Memory B cell (primary cell): Measurements from ENCODE around the gene SLC22A2.

Experiments
- ATAC-seq: fragments of 150-1000 bp; cut with Tn5 transposase; 2 replicates; pipeline ENCODE4 v1.10.0; 2021; ENCODE audit warnings: low read depth, mild to moderate bottlenecking, moderate library complexity
- DNase-seq, 2 donors: peaks; one replicate each; pipeline ENCODE4 v3.0.0; 2022; ENCODE audit warnings: low spot score in 2 of 2
- H3K27ac Mint-ChIP-seq: one replicate; pipeline ENCODE4 v1.8.0; 2022; ENCODE audit warnings: mild to moderate bottlenecking, moderate library complexity, mixed read lengths
- H3K27me3 Mint-ChIP-seq: one replicate; pipeline ENCODE4 v1.8.0; 2022; ENCODE audit warnings: mixed read lengths
- H3K36me3 Mint-ChIP-seq: one replicate; pipeline ENCODE4 v1.8.0; 2022; ENCODE audit warnings: mild to moderate bottlenecking, mixed read lengths
- H3K4me1 Mint-ChIP-seq: one replicate; pipeline ENCODE4 v1.8.0; 2022; ENCODE audit warnings: mixed read lengths
- H3K4me3 Mint-ChIP-seq: one replicate; pipeline ENCODE4 v1.8.0; 2022; ENCODE audit warnings: mild to moderate bottlenecking, moderate library complexity, mixed read lengths
- H3K9me3 Mint-ChIP-seq: one replicate; pipeline ENCODE4 v1.8.0; 2022; ENCODE audit warnings: mixed read lengths

SLC22A2 gene

GRCh38 chr6:160201061-160201460 lies 57.6 kb downstream of the SLC22A2 start:
- peaks cover 7% of the 10 kb centered on the region for H3K9me3 Mint-ChIP-seq
- ATAC-seq = no peak

GRCh38 chr6:160198606-160199211 lies 59.9 kb downstream of the SLC22A2 start:
- H3K27ac Mint-ChIP-seq = no peak overlapping the region
- H3K4me3 Mint-ChIP-seq = no peak overlapping the region
- no peaks in the 10 kb centered on the region for H3K4me1 Mint-ChIP-seq
- DNase-seq (no peak), ATAC-seq (no peak)
- peaks cover 6% of the 10 kb centered on the region for H3K27me3 Mint-ChIP-seq
- no peaks in the 10 kb centered on the region for H3K36me3 Mint-ChIP-seq
- H3K9me3 Mint-ChIP-seq = peaks cover 11% of the 10 kb centered on the region

More at GRCh38 chr6:160201061-160201460, 57.6 kb downstream of the SLC22A2 start:
- Mint-ChIP-seq H3K27ac (no peak overlapping the region), H3K36me3 (no peaks in the 10 kb centered on the region), H3K4me1 (no peaks in the 10 kb centered on the region), H3K27me3 (peaks cover 6% of the 10 kb centered on the region), H3K4me3 (no peak overlapping the region)
- DNase-seq = no peak

- H3K9me3 Mint-ChIP-seq = peaks cover 14% of the 10 kb centered on the region
- H3K4me1 Mint-ChIP-seq = no peaks in the 10 kb centered on the region
- no peak for ATAC-seq
- H3K27ac Mint-ChIP-seq = no peak overlapping the region
- H3K4me3 Mint-ChIP-seq = no peak overlapping the region
- no peaks in the 10 kb centered on the region for H3K36me3 Mint-ChIP-seq
- peaks cover 6% of the 10 kb centered on the region for H3K27me3 Mint-ChIP-seq
- no peak for DNase-seq
Observed at GRCh38 chr6:160197662-160198061, 61.0 kb downstream of the SLC22A2 start.

GRCh38 chr6:160194808-160195207 lies 63.8 kb downstream of the SLC22A2 start:
- ATAC-seq (no peak), DNase-seq (no peak)
- no peaks in the 10 kb centered on the region for H3K4me1 Mint-ChIP-seq
- H3K4me3 Mint-ChIP-seq = no peak overlapping the region
- no peaks in the 10 kb centered on the region for H3K36me3 Mint-ChIP-seq
- H3K27ac Mint-ChIP-seq = no peak overlapping the region
- peaks cover 20% of the 10 kb centered on the region for H3K9me3 Mint-ChIP-seq
- peaks cover 2% of the 10 kb centered on the region for H3K27me3 Mint-ChIP-seq

GRCh38 chr6:160192840-160193239 lies 65.8 kb downstream of the SLC22A2 start:
- no peak overlapping the region for H3K4me3 Mint-ChIP-seq
- DNase-seq = no peak
- ATAC-seq = no peak
- H3K36me3 Mint-ChIP-seq = no peaks in the 10 kb centered on the region
- H3K4me1 Mint-ChIP-seq = no peaks in the 10 kb centered on the region
- H3K9me3 Mint-ChIP-seq = peaks cover 20% of the 10 kb centered on the region
- H3K27ac Mint-ChIP-seq = no peak overlapping the region
- H3K27me3 Mint-ChIP-seq = peaks cover 2% of the 10 kb centered on the region

- DNase-seq (no peak), ATAC-seq (no peak)
- Mint-ChIP-seq H3K27me3 (peaks cover 2% of the 10 kb centered on the region), H3K27ac (no peak overlapping the region), H3K4me3 (no peak overlapping the region), H3K36me3 (no peaks in the 10 kb centered on the region), H3K9me3 (peaks cover 13% of the 10 kb centered on the region), H3K4me1 (no peaks in the 10 kb centered on the region)
Observed at GRCh38 chr6:160190973-160191372, 67.6 kb downstream of the SLC22A2 start.

- no peak overlapping the region for H3K27ac Mint-ChIP-seq
Observed at GRCh38 chr6:160190081-160190480, 68.5 kb downstream of the SLC22A2 start.

GRCh38 chr6:160188773-160189172 lies 69.8 kb downstream of the SLC22A2 start:
- no peaks in the 10 kb centered on the region for H3K4me1 Mint-ChIP-seq
- ATAC-seq (no peak), DNase-seq (no peak)
- no peak overlapping the region for H3K4me3 Mint-ChIP-seq
- no peaks in the 10 kb centered on the region for H3K36me3 Mint-ChIP-seq
- peaks cover 2% of the 10 kb centered on the region for H3K27me3 Mint-ChIP-seq
- H3K9me3 Mint-ChIP-seq = peaks cover 9% of the 10 kb centered on the region
- no peak overlapping the region for H3K27ac Mint-ChIP-seq

More at GRCh38 chr6:160190081-160190480, 68.5 kb downstream of the SLC22A2 start:
- DNase-seq (no peak), ATAC-seq (no peak)
- Mint-ChIP-seq H3K27me3 (peaks cover 2% of the 10 kb centered on the region), H3K4me3 (no peak overlapping the region), H3K9me3 (peaks cover 13% of the 10 kb centered on the region), H3K4me1 (no peaks in the 10 kb centered on the region), H3K36me3 (no peaks in the 10 kb centered on the region)

GRCh38 chr6:160180706-160181105 lies 77.9 kb downstream of the SLC22A2 start:
- no peak for DNase-seq
- H3K36me3 Mint-ChIP-seq = no peaks in the 10 kb centered on the region
- H3K27me3 Mint-ChIP-seq = peaks cover 5% of the 10 kb centered on the region
- no peak overlapping the region for H3K4me3 Mint-ChIP-seq
- H3K9me3 Mint-ChIP-seq = no peaks in the 10 kb centered on the region
- ATAC-seq = no peak
- H3K4me1 Mint-ChIP-seq = no peaks in the 10 kb centered on the region
- no peak overlapping the region for H3K27ac Mint-ChIP-seq

GRCh38 chr6:160178271-160178670 lies 80.3 kb downstream of the SLC22A2 start:
- no peaks in the 10 kb centered on the region for H3K9me3 Mint-ChIP-seq
- H3K27me3 Mint-ChIP-seq = peaks cover 6% of the 10 kb centered on the region
- H3K4me1 Mint-ChIP-seq = no peaks in the 10 kb centered on the region
- ATAC-seq (no peak), DNase-seq (no peak)
- no peaks in the 10 kb centered on the region for H3K36me3 Mint-ChIP-seq
- H3K27ac Mint-ChIP-seq = no peak overlapping the region
- H3K4me3 Mint-ChIP-seq = no peak overlapping the region

- DNase-seq (no peak), ATAC-seq (no peak)
- no peak overlapping the region for H3K4me3 Mint-ChIP-seq
- no peak overlapping the region for H3K27ac Mint-ChIP-seq
- peaks cover 6% of the 10 kb centered on the region for H3K27me3 Mint-ChIP-seq
- H3K9me3 Mint-ChIP-seq = no peaks in the 10 kb centered on the region
- H3K4me1 Mint-ChIP-seq = no peaks in the 10 kb centered on the region
- no peaks in the 10 kb centered on the region for H3K36me3 Mint-ChIP-seq
Observed at GRCh38 chr6:160177220-160177619, 81.4 kb downstream of the SLC22A2 start.

- ATAC-seq (no peak), DNase-seq (no peak)
- no peaks in the 10 kb centered on the region for H3K9me3 Mint-ChIP-seq
- peaks cover 8% of the 10 kb centered on the region for H3K27me3 Mint-ChIP-seq
- H3K4me3 Mint-ChIP-seq = no peak overlapping the region
- no peak overlapping the region for H3K27ac Mint-ChIP-seq
- H3K4me1 Mint-ChIP-seq = no peaks in the 10 kb centered on the region
- H3K36me3 Mint-ChIP-seq = no peaks in the 10 kb centered on the region
Observed at GRCh38 chr6:160174681-160175080, 83.9 kb downstream of the SLC22A2 start.

GRCh38 chr6:160173806-160174527 lies 84.7 kb downstream of the SLC22A2 start:
- no peaks in the 10 kb centered on the region for H3K4me1 Mint-ChIP-seq
- ATAC-seq (no peak), DNase-seq (no peak)
- no peak overlapping the region for H3K4me3 Mint-ChIP-seq
- peaks cover 8% of the 10 kb centered on the region for H3K27me3 Mint-ChIP-seq
- H3K36me3 Mint-ChIP-seq = no peaks in the 10 kb centered on the region
- no peaks in the 10 kb centered on the region for H3K9me3 Mint-ChIP-seq
- no peak overlapping the region for H3K27ac Mint-ChIP-seq

- no peaks in the 10 kb centered on the region for H3K9me3 Mint-ChIP-seq
- DNase-seq = no peak
- no peaks in the 10 kb centered on the region for H3K36me3 Mint-ChIP-seq
- no peak overlapping the region for H3K27ac Mint-ChIP-seq
- peaks cover 7% of the 10 kb centered on the region for H3K27me3 Mint-ChIP-seq
- H3K4me3 Mint-ChIP-seq = no peak overlapping the region
- no peak for ATAC-seq
- H3K4me1 Mint-ChIP-seq = no peaks in the 10 kb centered on the region
Observed at GRCh38 chr6:160172704-160173103, 85.9 kb downstream of the SLC22A2 start.
